H1 (cell line): ENCODE results near the gene PDE9A. TPM values are rescaled to one million over a fixed set of nuclear protein-coding genes. Genes with fewer than 3 reads are reported as not detected.

Experiments used
- CTCF ChIA-PET: fragments of 300-600 bp; sonication (Branson Sonifier 250); formaldehyde crosslinking; loops from one replicate; lab custom pipeline; 2021; ENCODE audit not compliant: partially characterized antibody; lab: Charles Lee
- POLR2A ChIA-PET: fragments of 300-600 bp; sonication (Branson Sonifier 250); formaldehyde crosslinking; loops from one replicate; lab custom pipeline; 2021; ENCODE audit warnings: inconsistent platforms; ENCODE audit not compliant: partially characterized antibody; lab: Charles Lee
- DNase-seq, 2 experiments: peaks; one replicate each; pipeline versions ENCODE4 v3.0.0 to v3.0.0-alpha.2; 2010 to 2022; ENCODE audit warnings: low spot score in 2 of 2, low read depth in 1 of 2, mixed read lengths in 1 of 2
- FAIRE-seq: peaks from 2 replicates; lab custom pipeline; 2011; peaks lifted over from hg19 to GRCh38; lab: Jason Lieb, UNC
- H2AFZ ChIP-seq: 2 replicates; pipeline ENCODE4 v1.8.1; 2012; ENCODE audit warnings: low read length, inconsistent platforms
- H2AK5ac ChIP-seq: 2 replicates; pipeline ENCODE4 v1.6.1; 2013; ENCODE audit warnings: low read depth, low read length
- H2BK120ac ChIP-seq: replicated peaks from 2 replicates; pipeline ENCODE3; 2013; ENCODE audit warnings: low read depth, low read length, inconsistent platforms
- H2BK12ac ChIP-seq: 2 replicates; pipeline ENCODE4 v1.6.1; 2013; ENCODE audit warnings: low read depth, low read length
- H2BK15ac ChIP-seq: 2 replicates; pipeline ENCODE4 v1.6.1; 2013; ENCODE audit warnings: low read length
- H2BK20ac ChIP-seq: 2 replicates; pipeline ENCODE4 v1.6.1; 2013; ENCODE audit warnings: low read length
- H2BK5ac ChIP-seq: 2 replicates; pipeline ENCODE4 v1.6.1; 2013; ENCODE audit warnings: low read depth, low read length
- H3K14ac ChIP-seq: 2 replicates; pipeline ENCODE4 v1.6.1; 2013; ENCODE audit warnings: inconsistent platforms; ENCODE audit not compliant: insufficient read length
- H3K18ac ChIP-seq: 2 replicates; pipeline ENCODE4 v1.6.1; 2013; ENCODE audit warnings: low read length; ENCODE audit errors: extremely low read depth
- H3K23ac ChIP-seq: 2 replicates; pipeline ENCODE4 v1.6.1; 2013; ENCODE audit warnings: inconsistent platforms; ENCODE audit not compliant: insufficient read length
- H3K23me2 ChIP-seq: 2 replicates; pipeline ENCODE4 v1.6.1; 2013; ENCODE audit warnings: low read depth, low read length
- H3K27ac ChIP-seq: 2 replicates; pipeline ENCODE4 v1.6.1; 2011; ENCODE audit warnings: low read depth, low read length, inconsistent platforms
- H3K27me3 ChIP-seq, 4 experiments: replicated peaks in 1 of 4; 1 replicate in 1 of 4; 2 replicates in 3 of 4; pipeline versions ENCODE4 v1.6.1 to v1.8.1; 2011 to 2013; ENCODE audit warnings: low read length in 3 of 4, mild to moderate bottlenecking in 3 of 4, inconsistent platforms in 2 of 4, mixed read lengths in 2 of 4, moderate library complexity in 1 of 4; ENCODE audit not compliant: control insufficient read depth in 3 of 4, insufficient read depth in 3 of 4; ENCODE audit errors: extremely low read depth in 1 of 4
- H3K36me3 ChIP-seq, 4 experiments: 2 replicates each; pipeline versions ENCODE4 v1.6.1 to v1.8.1; 2011 to 2013; ENCODE audit warnings: mild to moderate bottlenecking in 4 of 4, low read length in 3 of 4, moderate library complexity in 2 of 4, control low read depth in 1 of 4, inconsistent platforms in 1 of 4; ENCODE audit not compliant: insufficient read depth in 4 of 4, control insufficient read depth in 2 of 4
- H3K4ac ChIP-seq: replicated peaks from 2 replicates; pipeline ENCODE3; 2013; ENCODE audit warnings: low read length, low read depth, mixed read lengths, inconsistent platforms; ENCODE audit not compliant: insufficient read length
- H3K4me1 ChIP-seq, 4 experiments: replicated peaks in 1 of 4; 1 replicate in 1 of 4; 2 replicates in 3 of 4; pipeline versions ENCODE4 v1.6.1 to v1.8.1; 2011 to 2013; ENCODE audit warnings: low read length in 3 of 4, inconsistent platforms in 2 of 4, mixed read lengths in 1 of 4; ENCODE audit not compliant: insufficient read depth in 4 of 4, control insufficient read depth in 3 of 4
- H3K4me2 ChIP-seq, 2 experiments: 2 replicates each; pipeline versions ENCODE4 v1.6.1 to v1.8.1; 2011 to 2013; ENCODE audit warnings: low read depth in 2 of 2, low read length in 2 of 2, control low read depth in 1 of 2, inconsistent platforms in 1 of 2, mild to moderate bottlenecking in 1 of 2; ENCODE audit not compliant: insufficient read depth in 1 of 2
- H3K4me3 ChIP-seq, 4 experiments: fragments of 200-600, 300-600 bp in 1 of 4; sonication (generic), shearing (Covaris generic), sonication (Bioruptor Twin) in 1 of 4; 2 replicates each; pipeline versions ENCODE4 v1.5.1 to v1.8.1; 2011 to 2016; ENCODE audit warnings: low read length in 4 of 4, low read depth in 3 of 4, control low read depth in 2 of 4, inconsistent platforms in 2 of 4, mild to moderate bottlenecking in 2 of 4, mixed read lengths in 1 of 4, moderate library complexity in 1 of 4; ENCODE audit not compliant: insufficient read depth in 2 of 4; ENCODE audit errors: extremely low read depth in 1 of 4
- H3K56ac ChIP-seq: replicated peaks from 2 replicates; pipeline ENCODE3; 2013; ENCODE audit warnings: low read depth, mild to moderate bottlenecking, mixed read lengths, low read length, inconsistent platforms; ENCODE audit not compliant: insufficient read length
- H3K79me1 ChIP-seq: 2 replicates; pipeline ENCODE4 v1.6.1; 2013; ENCODE audit warnings: low read depth, low read length, control low read depth
- H3K79me2 ChIP-seq, 2 experiments: 2 replicates each; pipeline versions ENCODE4 v1.6.1 to v1.8.1; 2012 to 2013; ENCODE audit warnings: low read length in 2 of 2, mild to moderate bottlenecking in 2 of 2, inconsistent platforms in 1 of 2; ENCODE audit not compliant: insufficient read depth in 2 of 2, control insufficient read depth in 1 of 2
- H3K9ac ChIP-seq, 4 experiments: replicated peaks in 1 of 4; 1 replicate in 1 of 4; 2 replicates in 3 of 4; pipeline versions ENCODE4 v1.6.1 to v1.8.1; 2011 to 2013; ENCODE audit warnings: low read depth in 3 of 4, low read length in 3 of 4, control low read depth in 2 of 4, mild to moderate bottlenecking in 2 of 4, moderate library complexity in 2 of 4, inconsistent platforms in 1 of 4; ENCODE audit errors: extremely low read depth in 1 of 4
- H3K9me3 ChIP-seq, 2 experiments: 2 replicates each; pipeline versions ENCODE4 v1.6.1 to v1.8.1; 2012 to 2013; ENCODE audit warnings: mild to moderate bottlenecking in 2 of 2, moderate library complexity in 2 of 2, control low read depth in 1 of 2, inconsistent platforms in 1 of 2, low read depth in 1 of 2, low read length in 1 of 2, mixed read lengths in 1 of 2; ENCODE audit not compliant: insufficient read depth in 2 of 2
- H4K20me1 ChIP-seq, 2 experiments: replicated peaks in 1 of 2; 2 replicates each; pipeline versions ENCODE3 to v1.8.1; 2011 to 2013; ENCODE audit warnings: inconsistent platforms in 2 of 2, low read length in 2 of 2, mild to moderate bottlenecking in 1 of 2; ENCODE audit not compliant: insufficient read depth in 2 of 2, control insufficient read depth in 1 of 2
- H4K5ac ChIP-seq: 2 replicates; pipeline ENCODE4 v1.6.1; 2013; ENCODE audit warnings: low read length, low read depth, mixed read lengths, inconsistent platforms; ENCODE audit not compliant: insufficient read length
- H4K8ac ChIP-seq: 2 replicates; pipeline ENCODE4 v1.8.0; 2013; ENCODE audit warnings: mild to moderate bottlenecking, moderate library complexity, low read length, inconsistent platforms; ENCODE audit not compliant: insufficient read depth; ENCODE audit errors: extremely low read depth
- H4K91ac ChIP-seq: replicated peaks from 2 replicates; pipeline ENCODE3; 2013; ENCODE audit warnings: low read length, mixed read lengths, inconsistent platforms; ENCODE audit not compliant: insufficient read length
- ATF2 ChIP-seq: IDR thresholded peaks from 2 replicates; pipeline ENCODE4 v1.6.1; 2012; ENCODE audit warnings: low read length, inconsistent platforms
- CTBP2 ChIP-seq: IDR thresholded peaks from 2 replicates; pipeline ENCODE4 v1.7.0; 2011; ENCODE audit warnings: borderline replicate concordance, mild to moderate bottlenecking, moderate library complexity, mixed read lengths, low read length; ENCODE audit not compliant: insufficient read depth, insufficient read length
- SP4 ChIP-seq: IDR thresholded peaks from 2 replicates; pipeline ENCODE4 v1.6.1; 2012; ENCODE audit warnings: low read length, inconsistent platforms
- SRF ChIP-seq: IDR thresholded peaks from 2 replicates; pipeline ENCODE4 v1.6.1; 2011; ENCODE audit warnings: mild to moderate bottlenecking, low read depth, low read length, moderate library complexity
- TAF7 ChIP-seq: optimal IDR thresholded peaks from 2 replicates; pipeline ENCODE3; 2011; ENCODE audit warnings: low read depth, mild to moderate bottlenecking, inconsistent platforms, low read length, moderate library complexity, borderline replicate concordance
- YY1 ChIP-seq: IDR thresholded peaks from 2 replicates; pipeline ENCODE4 v1.6.1; 2011; ENCODE audit warnings: low read depth, mild to moderate bottlenecking, low read length
- WGBS, 2 experiments: shearing (Covaris generic) in 1 of 2; methylation state at CpG; one replicate each; pipeline versions ENCODE4 v1.1.6 to v1.1.7; 2013 to 2015; ENCODE audit warnings: low lambda C conversion rate in 2 of 2, mixed read lengths in 2 of 2, inconsistent platforms in 1 of 2, low coverage in 1 of 2, missing lambda C conversion rate in 1 of 2; ENCODE audit not compliant: insufficient replicate concordance in 2 of 2, insufficient coverage in 1 of 2, insufficient read length in 1 of 2; ENCODE audit errors: extremely low coverage in 1 of 2, missing lambda C conversion rate in 1 of 2; 5-methylcytosine and 5-hydroxymethylcytosine counted together
- polyA plus RNA-seq, 7 experiments: library from polyadenylated mRNA; depleted of rRNA in 3 of 7; stranded (reverse) in 5 of 7; unstranded in 2 of 7; fragments of >200 nt in 5 of 7; fragments of 200-250 nt in 2 of 7; gene quantifications; 1 replicate in 5 of 7; 2 replicates in 1 of 7; 4 replicates in 1 of 7; pipeline versions ENCODE4 v1.2.1 to v1.2.3, GENCODE V29; 2011 to 2013; ENCODE audit warnings: missing spikeins in 2 of 7, mixed read lengths in 2 of 7
- total RNA-seq: library from RNA; stranded (reverse); fragmentation: NEBNext Ultra II Directional; extraction: Animal tissue kit (Norgen Biotek cat#: 25700); gene quantifications from 2 replicates; pipeline ENCODE4 v1.2.1, GENCODE V29; 2021

Gene PDE9A
- total and polyA plus RNA-seq, 2 of the 8 experiments (the other 6 are each of a cell fraction or from before 2014, with no cell fraction given): 39.2 to 45.9 TPM

- 91% methylated on average over 18 of the region's 18 CpGs; no CpG with 5 or more reads in 1 of the 2 experiments for WGBS, 2 experiments
- no peak overlapping the region for H3K27ac ChIP-seq
- H3K79me2 ChIP-seq: peaks cover 0 to 56% of the 10 kb centered on the region in 2 experiments; a peak in 3 of 4 replicates
- no peak overlapping the region for H3K23ac ChIP-seq
- H3K4me1 ChIP-seq: peaks cover 0 to 30% (median 12%) of the 10 kb centered on the region in 4 experiments; a peak in 4 of 7 replicates
- H2BK20ac ChIP-seq: no peak overlapping the region
- DNase-seq (no peak), FAIRE-seq (no peak)
- no peak overlapping the region for H3K4me3 ChIP-seq
- H3K9ac ChIP-seq: no peak overlapping the region; a peak in 1 of 7 replicates
- peaks cover 28 to 66% of the 10 kb centered on the region in 2 experiments for H4K20me1 ChIP-seq
- no peak overlapping the region for H2BK12ac ChIP-seq
- no peak overlapping the region for H2AFZ ChIP-seq
- H3K9me3 ChIP-seq: peaks cover 0 to 3% of the 10 kb centered on the region in 2 experiments; a peak in 1 of 4 replicates
- H3K14ac ChIP-seq: peak overlapping the region; percentile 6
- peaks cover 27% of the 10 kb centered on the region for H3K79me1 ChIP-seq
- no peak overlapping the region for H2BK120ac ChIP-seq
- H3K27me3 ChIP-seq: no peaks in the 10 kb centered on the region; a peak in 1 of 7 replicates
- peak overlapping the region; percentile 87 for H3K4ac ChIP-seq
- no peak overlapping the region; the same call in 1 of the 2 replicates for H2BK15ac ChIP-seq
- POLR2A ChIA-PET: interaction anchor here (0.6 kb wide), 1 partner anchor 1053 kb away, joined by 4 read pairs; no protein-coding TSS in a partner anchor
- H4K5ac ChIP-seq: no peak overlapping the region
- TF ChIP-seq TAF7 (no peak), SP4 (no peak), ATF2 (no peak), YY1 (no peak), SRF (no peak), CTBP2 (no peak)
- TF ChIP-seq, all 59 proteins: peak for 0
- Histone ChIP-seq H4K91ac (peak overlapping the region; percentile 87), H3K23me2 (peaks cover 10% of the 10 kb centered on the region; the same call in 1 of the 2 replicates), H2BK5ac (peak overlapping the region; percentile 38), H4K8ac (no peak overlapping the region), H2AK5ac (peak overlapping the region; percentile 61; the same call in 1 of the 2 replicates), H3K18ac (no peak overlapping the region), H3K4me2 (peak overlapping the region; percentile 4 to 12; a peak in 1 of 4 replicates), H3K36me3 (peaks cover 5 to 11% (median 9%) of the 10 kb centered on the region in 4 experiments; a peak in 6 of 8 replicates), H3K56ac (no peak overlapping the region)
- CTCF ChIA-PET: interaction anchor here (0.9 to 1.4 kb wide), 3 partner anchors 16 to 188 kb away, joined by 3 read pairs; no protein-coding TSS in a partner anchor
Measured at GRCh38 chr21:42663200-42663750, 9.9 kb downstream of the PDE9A start.
